GM21619 (cell line): ENCODE data around the gene ST3GAL2.
"Not testable (repeated sequence)": the region's sequence is repeated elsewhere in the genome, so short reads cannot be mapped to it uniquely, and the experiment has no call there.

Experiments used
- ATAC-seq: cut with Tn5 transposase; IDR thresholded peaks from one replicate; pipeline ENCODE4 v1.9.1; 2021; ENCODE audit not compliant: unreplicated experiment

Gene ST3GAL2

DNA sequence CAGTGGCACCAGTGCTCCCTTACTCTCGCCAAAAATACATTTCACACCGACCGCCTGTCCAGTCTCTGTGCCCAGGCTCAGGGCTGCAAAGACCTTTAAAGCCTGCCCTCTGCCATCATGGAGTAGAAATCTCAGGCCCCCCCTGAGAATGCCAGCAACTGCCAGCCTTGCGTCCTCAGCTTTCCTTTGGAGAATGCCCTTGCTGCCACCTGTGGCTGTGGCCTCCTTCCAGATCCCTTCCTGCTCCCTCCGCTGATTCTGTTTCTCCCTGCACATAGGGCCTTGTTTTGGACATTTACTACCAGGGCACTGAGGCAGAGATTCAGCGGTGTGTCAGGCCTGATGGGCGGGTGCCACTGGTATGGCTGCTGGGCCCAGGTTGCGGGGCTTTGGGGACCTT is 28.7 kb upstream of the ST3GAL2 start:
- no peak for ATAC-seq

DNA sequence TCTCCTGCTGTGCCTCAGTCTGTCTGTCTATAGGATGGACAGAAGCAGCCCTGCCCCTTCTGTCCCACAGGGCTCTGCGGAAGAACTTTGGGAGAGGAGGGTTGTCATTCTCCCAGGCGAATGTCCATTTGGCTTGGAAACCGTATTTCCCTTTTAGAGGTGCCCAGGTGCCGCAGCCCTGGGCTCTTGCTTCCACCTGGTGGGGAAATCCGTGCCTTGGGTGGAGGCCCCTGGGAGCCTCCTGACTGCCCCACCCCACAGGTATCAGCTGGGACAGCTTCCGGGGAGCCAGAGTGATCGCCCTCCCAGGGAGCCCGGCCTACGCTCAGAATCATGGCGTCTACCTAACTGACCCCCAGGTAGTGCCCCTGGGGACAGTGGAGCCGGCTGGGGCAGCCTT is 28.2 kb upstream of the ST3GAL2 start:
- ATAC-seq, result no peak

DNA sequence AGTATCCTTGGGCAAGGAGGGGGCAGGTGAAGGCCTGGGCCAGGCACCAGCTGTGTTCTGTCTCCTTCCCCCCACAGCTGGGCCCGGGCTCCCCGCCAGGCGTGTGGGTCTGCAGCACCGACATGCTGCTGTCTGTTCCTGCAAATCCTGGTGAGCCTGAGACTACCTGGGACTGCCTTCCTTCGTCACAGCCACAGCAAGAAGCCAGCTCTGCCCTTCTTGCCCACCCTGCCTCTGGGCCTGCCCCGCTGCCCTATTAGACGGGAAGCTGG is 27.8 kb upstream of the ST3GAL2 start:
- no peak for ATAC-seq

DNA sequence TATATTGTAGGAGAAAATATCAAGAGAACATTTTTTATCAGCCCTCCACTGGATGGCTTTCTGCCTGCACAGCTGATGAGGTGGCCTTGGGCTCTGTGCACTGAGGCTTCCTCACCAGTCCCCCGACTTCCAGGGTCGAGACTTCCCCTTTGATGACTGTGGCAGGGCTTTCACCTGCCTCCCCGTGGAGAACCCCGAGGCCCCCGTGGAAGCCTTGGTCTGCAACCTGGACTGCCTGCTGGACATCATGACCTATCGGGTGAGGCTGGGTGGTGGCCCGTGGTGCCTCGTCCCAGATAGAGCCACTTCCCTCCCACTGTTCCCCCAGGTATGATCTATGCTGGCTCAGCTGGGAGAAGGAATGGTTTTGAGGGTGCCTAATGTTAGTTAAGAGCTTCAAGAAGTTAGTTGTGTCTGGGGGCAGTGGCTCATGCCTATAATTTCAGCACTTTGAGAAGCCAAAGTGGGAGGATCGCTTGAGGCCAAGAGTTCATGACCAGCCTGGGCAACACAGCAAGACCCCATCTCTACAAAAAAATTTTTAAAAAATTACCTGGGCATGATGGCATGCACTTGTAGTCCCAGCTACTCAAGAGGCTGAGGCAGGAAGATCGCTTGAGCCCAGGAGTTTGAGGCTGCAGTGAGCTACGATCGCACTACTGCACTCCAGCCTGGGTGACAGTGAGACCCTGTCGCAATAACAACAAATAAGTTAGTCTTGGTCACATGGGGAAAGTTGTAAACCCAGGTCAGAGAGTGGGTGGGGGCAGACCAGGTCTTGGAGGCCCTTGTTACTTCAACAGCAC is 27.3 kb upstream of the ST3GAL2 start:
- no peak for ATAC-seq

DNA sequence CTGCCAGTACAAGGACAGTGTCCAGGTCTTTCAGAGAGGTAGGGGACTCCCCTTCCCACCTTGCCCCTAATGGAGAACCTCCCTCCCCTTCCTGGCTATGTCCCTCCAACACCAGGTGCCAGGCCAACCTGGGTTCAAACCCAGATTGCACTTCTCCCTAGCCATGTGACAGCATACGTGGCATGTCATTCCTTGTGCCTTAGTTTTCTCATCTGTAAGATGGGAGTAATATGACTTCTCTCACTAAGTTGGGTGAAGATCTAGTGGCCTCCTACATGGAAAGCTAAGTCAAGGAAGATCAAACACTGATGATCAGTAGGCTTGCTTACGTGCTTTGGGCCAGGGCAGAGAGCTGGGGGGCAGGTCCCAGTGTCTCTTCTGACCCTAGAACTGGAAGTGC is 24.3 kb upstream of the ST3GAL2 start:
- ATAC-seq, result no peak

DNA sequence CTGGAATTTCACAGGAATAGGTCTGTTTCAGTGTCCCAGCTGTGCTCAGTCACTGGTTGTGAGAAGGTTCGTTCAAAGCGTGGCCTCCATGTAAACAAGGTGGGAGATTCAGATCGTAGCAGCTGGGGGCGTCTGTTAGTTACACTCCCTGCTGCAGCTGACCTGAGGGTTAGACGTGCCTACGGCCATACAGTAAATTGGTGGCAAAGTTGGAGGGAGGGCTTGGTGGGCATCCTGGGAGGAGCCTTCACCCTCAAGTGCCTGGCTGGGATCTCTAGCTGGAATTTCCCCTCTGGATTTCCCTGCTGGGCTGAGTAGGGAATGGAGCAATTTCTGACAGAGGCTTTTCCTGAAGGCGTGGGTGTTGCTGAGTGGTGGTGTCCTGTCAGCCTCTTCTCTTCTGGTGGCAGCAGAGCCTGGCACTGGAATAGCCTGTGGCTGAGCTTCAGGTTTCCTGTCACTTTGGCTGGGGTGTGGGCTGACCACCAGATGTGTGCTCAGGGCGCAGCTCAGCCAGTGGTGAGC is 21.9 kb upstream of the ST3GAL2 start:
- ATAC-seq, result no peak

DNA sequence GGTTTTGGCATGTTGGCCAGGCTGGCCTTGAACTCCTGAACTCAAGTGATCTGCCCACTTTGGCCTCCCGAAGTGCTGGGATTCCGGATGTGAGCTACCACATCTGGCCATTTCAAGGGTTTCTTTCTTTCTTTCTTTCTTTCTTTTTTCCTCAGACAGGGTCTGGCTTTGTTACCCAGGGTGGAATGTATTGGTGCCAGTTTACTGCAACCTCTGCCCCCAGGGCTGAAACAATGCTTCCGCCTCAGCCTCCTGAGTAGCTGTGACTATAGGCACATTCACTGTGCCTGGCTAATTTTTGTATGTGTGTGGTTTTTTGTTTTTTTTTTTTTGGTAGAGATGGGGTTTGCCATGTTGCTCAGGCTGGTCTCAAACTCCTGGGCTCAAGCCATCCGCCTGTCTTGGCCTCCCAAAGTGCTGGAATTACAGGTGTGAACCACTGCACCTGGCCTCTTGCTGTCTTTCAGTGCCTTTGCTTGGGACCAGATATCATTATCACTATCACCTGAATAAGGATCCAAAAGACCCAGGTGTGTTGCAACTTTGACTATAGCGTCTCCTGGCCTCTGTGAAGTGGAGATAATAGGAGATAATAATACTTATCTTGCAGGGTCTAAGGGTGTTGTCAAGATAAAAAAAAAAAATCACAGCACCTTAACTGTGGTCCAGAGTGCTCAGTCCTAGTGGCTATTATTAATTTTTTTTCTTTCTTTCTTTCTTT is 18.7 kb upstream of the ST3GAL2 start:
- no peak for ATAC-seq

DNA sequence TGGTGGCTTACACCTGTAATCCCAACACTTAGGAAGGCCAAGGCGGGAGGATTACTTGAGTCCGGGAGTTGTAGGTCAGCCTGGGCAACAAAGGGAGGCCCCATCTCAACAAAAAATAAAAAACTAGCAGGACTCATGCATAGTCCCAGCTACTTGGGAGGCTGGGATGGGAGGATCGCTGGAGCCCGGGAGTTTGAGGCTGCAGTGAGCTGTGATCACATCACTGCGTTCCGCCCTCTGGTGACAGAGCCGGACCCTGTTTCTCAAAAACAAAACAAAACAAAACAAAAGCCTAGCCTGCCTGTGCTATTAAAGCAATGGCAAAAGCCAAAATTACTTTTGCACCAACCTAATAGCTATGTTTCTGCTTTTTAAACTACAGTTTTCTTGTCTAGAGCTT is 17.0 kb upstream of the ST3GAL2 start:
- no peak for ATAC-seq

DNA sequence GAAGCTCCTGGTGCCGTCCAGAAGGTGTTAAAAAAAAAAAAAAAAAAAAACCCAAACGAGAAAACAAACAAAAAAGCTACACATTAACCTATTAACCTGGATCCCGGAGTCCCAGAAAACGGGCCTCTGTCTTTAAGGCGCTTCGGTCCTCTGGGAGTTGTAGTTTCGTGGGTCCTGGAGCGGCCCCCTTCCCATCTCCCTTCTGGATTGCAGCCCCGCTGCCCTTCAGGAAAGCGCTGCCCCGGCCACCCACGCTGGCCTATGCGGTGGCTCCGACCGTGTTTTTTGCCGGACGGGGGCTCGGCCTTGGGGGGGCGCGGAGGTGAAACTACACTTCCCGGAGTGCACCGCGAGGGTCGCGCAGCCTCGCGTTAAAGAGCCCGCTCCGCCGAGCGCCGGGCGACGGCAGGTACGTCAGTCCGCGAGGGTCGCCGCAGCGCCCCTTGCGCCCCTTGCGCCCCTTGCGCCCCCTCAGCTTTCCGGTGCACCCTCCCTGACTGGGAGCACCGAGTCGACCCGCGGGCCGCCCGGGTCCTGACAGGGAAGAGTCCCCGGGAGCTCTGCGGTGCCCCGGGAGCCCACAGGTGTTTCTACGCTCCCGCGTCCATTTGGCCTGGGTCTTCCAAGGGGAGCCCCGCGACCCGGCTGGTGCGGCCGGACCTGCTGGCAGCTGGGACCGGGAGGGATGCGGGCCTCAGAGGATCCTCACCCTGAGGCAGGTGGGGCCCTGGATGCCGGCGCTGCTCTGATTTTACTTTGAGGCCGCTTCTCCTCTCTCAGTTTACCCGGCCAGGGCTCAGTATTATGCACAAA is 15.5 kb upstream of the ST3GAL2 start, which contains the start of gene FCSK:
TSS of gene FCSK (plus strand) at position 374 of the 813 bp plus-strand sequence. CDS start 8,596 bp downstream, outside the sequence.
- ATAC-seq, result peak; percentile 84

DNA sequence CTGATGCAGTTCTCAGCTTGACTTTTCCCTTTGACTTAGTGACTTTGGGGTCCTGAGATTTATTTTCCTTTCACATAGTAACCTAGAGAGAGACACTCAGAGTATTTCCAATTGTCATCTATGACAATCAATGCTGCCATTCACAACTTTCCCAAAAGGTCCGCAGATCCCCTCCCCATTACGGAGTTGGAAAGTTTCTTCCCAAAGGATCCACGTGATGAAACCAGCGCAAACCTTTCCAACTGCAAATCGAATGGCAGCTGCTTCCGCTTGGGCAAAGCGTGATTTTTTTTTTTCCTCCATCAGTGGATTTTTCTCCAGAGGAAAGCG is 15.0 kb upstream of the ST3GAL2 start:
- no peak for ATAC-seq

DNA sequence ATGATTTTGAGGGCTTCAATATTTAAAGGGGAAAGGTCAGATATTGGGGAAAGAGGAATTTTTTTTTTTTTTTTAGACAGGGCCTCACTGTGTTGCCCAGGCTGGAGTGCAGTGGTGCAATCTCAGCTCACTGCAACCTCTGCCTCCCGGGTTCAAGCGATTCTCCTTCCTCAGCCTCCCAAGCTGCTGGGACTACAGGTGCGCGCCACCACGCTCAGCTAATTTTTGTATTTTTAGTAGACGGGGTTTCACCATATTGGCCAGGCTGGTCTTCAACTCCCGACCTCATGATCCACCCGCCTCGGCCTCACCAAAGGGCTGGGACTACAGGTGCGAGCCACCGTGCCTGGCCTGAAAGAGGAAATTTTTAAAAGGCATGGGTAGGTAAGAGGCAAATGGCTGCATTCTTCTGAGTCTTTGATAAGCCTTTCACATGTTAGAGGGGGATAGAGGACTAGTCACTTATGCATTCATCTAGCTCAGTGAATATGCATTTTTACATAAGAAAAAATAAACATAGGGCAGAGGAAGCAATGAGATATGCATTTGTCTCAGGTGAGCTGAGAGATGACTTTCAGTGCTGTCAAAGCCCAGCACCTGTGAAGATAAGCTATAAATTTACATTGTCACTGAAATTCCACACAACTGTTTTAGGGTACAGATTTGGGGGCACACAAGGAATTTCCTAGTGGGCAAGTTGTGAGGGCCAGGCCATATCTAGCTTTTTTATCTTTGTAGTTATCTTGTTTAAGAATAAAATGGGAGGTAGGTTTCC is 14.4 kb upstream of the ST3GAL2 start:
- no peak for ATAC-seq

DNA sequence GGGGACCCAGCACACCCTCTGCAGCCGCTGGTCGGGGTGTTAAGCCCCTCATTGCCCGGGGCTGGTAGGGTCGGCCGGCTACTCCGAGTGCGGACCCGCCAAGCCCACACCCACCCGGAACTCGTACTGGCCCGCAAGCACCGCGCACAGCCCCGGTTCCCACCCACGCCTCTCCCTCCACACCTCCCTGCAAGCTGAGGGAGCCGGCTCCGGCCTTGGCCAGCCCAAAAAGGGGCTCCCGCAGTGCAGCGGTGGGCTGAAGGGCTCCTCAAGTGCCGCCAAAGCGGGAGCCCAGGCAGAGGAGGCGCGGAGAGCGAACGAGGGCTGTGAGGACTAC is 12.1 kb upstream of the ST3GAL2 start:
- not testable (repeated sequence) for ATAC-seq

DNA sequence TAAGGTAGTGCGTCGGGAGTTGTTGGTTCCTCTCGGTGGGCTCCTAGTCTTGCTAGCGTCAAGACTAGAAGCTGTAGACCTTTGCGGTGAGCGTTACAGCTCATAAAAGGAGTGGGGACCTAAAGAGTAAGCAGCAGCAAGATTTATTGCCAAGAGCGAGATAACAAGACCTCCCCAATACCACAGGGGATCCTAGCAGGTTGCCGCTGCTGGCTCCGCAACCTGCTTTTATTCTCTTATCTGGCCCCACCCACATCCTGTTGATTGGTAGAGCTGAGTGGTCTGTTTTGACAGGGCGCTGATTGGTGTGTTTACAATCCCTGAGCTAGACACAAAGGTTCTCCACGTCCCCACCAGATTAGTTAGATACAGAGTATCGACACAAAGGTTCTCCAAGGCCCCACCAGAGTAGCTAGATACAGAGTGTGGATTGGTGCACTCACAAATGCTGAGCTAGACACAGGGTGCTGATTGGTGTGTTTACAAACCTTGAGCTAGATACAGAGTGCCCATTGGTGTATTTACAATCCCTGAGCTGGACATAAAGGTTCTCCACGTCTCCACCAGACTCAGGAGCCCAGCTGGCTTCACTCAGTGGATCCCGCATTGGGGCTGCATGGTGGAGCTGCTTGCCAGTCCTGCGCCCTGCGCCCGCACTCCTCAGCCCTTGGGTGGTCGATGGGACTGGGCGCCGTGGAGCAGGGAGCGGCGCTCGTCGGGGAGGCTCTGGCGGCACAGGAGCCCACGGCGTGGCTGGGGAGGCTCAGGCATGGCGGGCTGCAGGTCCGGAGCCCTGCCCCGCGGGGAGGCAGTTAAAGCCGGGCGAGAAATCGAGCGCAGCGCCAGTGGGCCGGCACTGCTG is 11.5 kb upstream of the ST3GAL2 start:
- ATAC-seq, result not testable (repeated sequence)

DNA sequence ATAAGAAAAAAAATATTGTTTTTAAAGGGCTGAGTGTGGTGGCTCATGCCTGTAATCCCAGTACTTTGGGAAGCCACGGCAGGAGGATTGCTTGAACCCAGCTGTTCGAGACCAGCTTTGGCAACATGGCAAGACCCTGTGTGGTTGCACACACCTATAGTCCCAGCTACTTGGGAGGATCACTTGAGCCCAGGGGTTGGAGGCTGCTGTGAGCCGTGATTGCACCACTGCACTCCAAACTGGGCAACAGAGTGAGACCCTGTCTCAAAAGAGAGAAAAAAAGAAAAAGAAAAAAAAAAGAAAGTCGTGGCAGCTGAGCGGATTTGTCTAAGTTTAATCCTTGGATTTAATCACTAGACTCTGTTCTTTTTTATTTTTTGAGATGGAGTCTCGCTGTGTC is 9.2 kb upstream of the ST3GAL2 start:
- no peak for ATAC-seq

DNA sequence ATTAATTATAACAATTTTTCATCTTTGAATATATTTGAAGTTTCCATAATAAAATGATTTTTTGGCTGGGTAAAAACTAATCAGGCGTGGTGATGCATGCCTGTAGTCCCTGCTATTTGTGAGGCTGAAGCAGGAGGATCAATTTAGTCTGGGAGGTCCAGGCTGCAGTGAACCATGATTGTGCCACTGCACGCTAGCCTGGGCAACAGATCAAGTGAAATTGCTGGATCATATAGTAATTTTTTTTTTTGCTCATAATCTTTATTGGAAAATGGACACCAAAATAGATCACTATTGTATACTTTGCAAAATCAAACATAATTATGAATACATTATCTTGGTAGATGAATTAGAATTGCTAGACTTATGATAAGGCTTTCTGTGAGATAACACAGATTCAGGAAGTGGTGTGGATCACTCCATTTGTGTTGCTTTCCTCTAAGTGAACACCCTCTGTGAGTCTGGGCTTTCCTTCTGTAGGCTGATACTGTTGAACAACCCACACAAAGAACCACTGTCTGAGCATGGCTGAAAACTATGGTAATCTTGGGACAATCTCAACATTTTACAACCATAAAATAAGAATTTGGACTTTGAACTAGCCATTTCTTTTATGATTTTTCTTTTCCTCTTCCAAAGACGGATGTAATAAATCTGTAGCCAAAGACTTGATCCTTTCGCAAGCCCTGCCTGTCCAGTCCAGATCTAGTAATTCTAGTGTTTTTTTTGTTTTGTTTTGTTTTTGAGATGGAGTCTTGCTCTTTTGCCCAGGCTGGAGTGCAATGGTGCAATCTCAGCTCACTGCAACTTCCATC is 5.6 kb upstream of the ST3GAL2 start:
- ATAC-seq, result no peak

DNA sequence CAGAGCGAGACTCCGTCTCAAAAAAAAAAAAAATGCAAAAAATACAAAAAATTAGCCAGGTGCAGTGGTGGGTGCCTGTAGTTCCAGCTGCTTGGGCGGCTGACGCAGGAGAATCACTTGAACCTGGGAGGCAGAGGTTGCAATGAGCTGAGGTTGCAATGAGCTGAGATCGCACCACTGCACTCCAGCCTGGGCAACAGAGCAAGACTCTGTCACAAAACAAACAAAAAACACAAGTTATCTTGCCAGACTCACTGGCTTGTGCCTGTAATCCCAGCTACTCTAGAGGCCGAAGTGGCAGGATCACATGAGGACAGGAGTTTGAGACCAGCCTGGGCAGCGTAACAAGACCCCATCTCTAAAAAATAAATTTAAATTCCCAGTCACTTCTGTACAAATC is 3.4 kb upstream of the ST3GAL2 start:
- ATAC-seq, result no peak

DNA sequence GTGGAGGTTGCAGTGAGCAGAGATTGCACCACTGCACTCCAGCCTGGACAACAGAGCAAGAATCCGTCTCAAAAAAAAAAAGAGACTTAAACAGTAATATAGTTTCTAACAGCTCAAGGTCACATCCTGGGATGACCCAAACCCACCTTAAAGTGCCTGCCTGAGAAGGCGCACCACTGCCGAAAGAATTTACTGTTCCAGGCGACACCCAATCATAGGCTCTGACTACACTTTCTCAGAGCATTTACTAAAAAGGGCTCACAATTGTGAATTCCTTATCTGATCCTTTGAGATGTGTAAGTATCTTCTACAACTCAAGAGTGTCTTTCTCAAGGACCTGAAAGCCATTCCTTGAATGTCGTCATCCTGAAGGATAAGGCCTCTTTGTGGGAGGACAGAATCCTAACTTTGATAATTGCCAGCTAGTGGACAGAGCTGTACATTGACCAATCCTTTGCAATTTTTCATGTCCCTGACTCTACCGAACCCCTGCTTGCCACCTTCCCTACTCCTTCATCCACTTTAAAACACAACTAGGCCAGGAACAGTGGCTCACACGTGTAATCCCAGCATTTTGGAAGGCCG is 2.6 kb upstream of the ST3GAL2 start:
- no peak for ATAC-seq

DNA sequence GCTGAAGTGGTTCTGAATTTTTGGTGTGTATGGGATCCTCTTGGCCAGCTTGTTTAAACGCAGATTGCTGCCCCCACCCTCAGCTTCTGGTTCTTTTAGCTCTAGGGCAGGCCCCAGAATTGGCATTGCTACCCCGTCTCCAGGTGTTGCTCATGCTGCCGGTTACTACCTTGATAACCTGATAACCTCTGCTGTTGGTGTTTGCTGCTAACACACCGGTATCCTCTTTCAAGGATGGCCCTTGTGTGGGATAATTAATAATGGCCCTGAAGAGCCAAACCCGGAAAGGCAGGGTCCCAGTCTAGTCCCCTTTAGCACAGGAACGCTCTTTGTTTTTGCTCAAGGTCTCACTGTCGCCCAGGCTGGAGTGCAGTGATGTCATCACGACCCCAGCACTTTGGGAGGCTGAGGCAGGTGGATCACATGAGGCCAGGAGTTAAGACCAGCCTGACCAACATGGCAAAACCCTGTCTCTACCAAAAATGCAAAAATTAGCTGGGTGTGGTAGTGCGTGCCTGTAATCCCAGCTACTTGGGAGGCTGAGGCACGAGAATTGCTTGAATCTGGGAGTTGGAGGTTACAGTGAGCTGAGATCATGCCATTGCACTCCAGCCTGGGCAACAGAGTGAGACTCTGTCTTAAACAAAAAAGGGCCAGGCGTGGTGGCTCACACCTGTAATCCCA is 1.3 kb upstream of the ST3GAL2 start:
- ATAC-seq, result no peak
